HCT116 (cell line): ENCODE results near the gene NOS1. TPM values are rescaled to one million over a fixed set of nuclear protein-coding genes. Genes with fewer than 3 reads are reported as not detected.

ENCODE experiments used
- ATAC-seq: fragments of 200-7000 bp; cut with Tn5 transposase; 2 replicates; pipeline ENCODE4 v1.9.1; 2020; ENCODE audit warnings: mild to moderate bottlenecking, moderate library complexity
- BruUV-seq: library from RNA; stranded (reverse); fragments of 400-500 nt; replicated peaks from 2 replicates; lab custom pipeline; 2021; lab: Mats Ljungman, UMichigan
- CTCF ChIA-PET: fragments of 300-600 bp; sonication (Branson Sonifier 250); formaldehyde crosslinking; loops from one replicate; lab custom pipeline; 2021; ENCODE audit warnings: antibody characterized with exemption; lab: Charles Lee
- POLR2A ChIA-PET: fragments of 300-600, 350-600 bp; sonication (Branson Sonifier 250); formaldehyde crosslinking; loops from one replicate; lab custom pipeline; 2021; ENCODE audit warnings: antibody characterized with exemption; lab: Charles Lee
- RAD21 ChIA-PET, 2 experiments: fragments of 300-600 bp; sonication (Branson Sonifier 250); formaldehyde crosslinking; loops; one replicate each; lab custom pipeline; 2023; ENCODE audit warnings: low total read pairs in 2 of 2; ENCODE audit not compliant: uncharacterized antibody in 2 of 2, unreplicated experiment in 2 of 2, low non-redundant PET in 1 of 2; lab: Charles Lee
- DNase-seq: peaks from one replicate; pipeline ENCODE4 v3.0.0-alpha.2; 2010; ENCODE audit warnings: low read depth, low spot score
- H2AFZ ChIP-seq: fragments of 200-600 bp; shearing (Covaris generic), sonication (generic); 2 replicates; pipeline ENCODE4 v1.6.1; 2017; ENCODE audit warnings: low read depth, mixed run types, mixed read lengths, antibody characterized with exemption, low read length; ENCODE audit not compliant: poor library complexity, severe bottlenecking
- H3K27ac ChIP-seq: 2 replicates; pipeline ENCODE4 v1.5.1; 2012; ENCODE audit warnings: low read depth, low read length
- H3K27me3 ChIP-seq: fragments of 200-600 bp; sonication (generic); 2 replicates; pipeline ENCODE4 v1.6.1; 2016; ENCODE audit warnings: mixed run types, low read length, mixed read lengths; ENCODE audit not compliant: insufficient read depth
- H3K36me3 ChIP-seq, 2 experiments: fragments of 200-500 bp in 1 of 2; fragments of 200-600 bp in 1 of 2; sonication (Bioruptor generic) in 1 of 2; sonication (generic) in 1 of 2; 2 replicates each; pipeline versions ENCODE4 v1.5.1 to v1.6.1; 2014 to 2016; ENCODE audit warnings: low read length in 2 of 2, inconsistent platforms in 1 of 2, mixed read lengths in 1 of 2, mixed run types in 1 of 2; ENCODE audit not compliant: insufficient read depth in 2 of 2, control insufficient read depth in 1 of 2
- H3K4me1 ChIP-seq, 2 experiments: fragments of 200-600 bp in 1 of 2; sonication (generic) in 1 of 2; 2 replicates each; pipeline versions ENCODE4 v1.5.1 to v1.6.1; 2012 to 2017; ENCODE audit warnings: low read length in 2 of 2, inconsistent platforms in 1 of 2, mild to moderate bottlenecking in 1 of 2, mixed read lengths in 1 of 2, mixed run types in 1 of 2, moderate library complexity in 1 of 2; ENCODE audit not compliant: insufficient read depth in 2 of 2, control insufficient read depth in 1 of 2
- H3K4me2 ChIP-seq: fragments of 200-600 bp; sonication (generic); 2 replicates; pipeline ENCODE4 v1.6.1; 2017; ENCODE audit warnings: mixed run types, low read length, mixed read lengths
- H3K4me3 ChIP-seq, 2 experiments: fragments of 200-600 bp in 1 of 2; sonication (generic) in 1 of 2; replicated peaks in 1 of 2; 2 replicates each; pipeline ENCODE4 v1.5.1; 2011 to 2016; ENCODE audit warnings: low read length in 2 of 2, control low read depth in 1 of 2, low read depth in 1 of 2, mild to moderate bottlenecking in 1 of 2, mixed read lengths in 1 of 2, mixed run types in 1 of 2
- H3K79me2 ChIP-seq: fragments of 200-600 bp; sonication (generic); 2 replicates; pipeline ENCODE4 v1.6.1; 2017; ENCODE audit warnings: mild to moderate bottlenecking, mixed run types, low read length, moderate library complexity, mixed read lengths; ENCODE audit not compliant: insufficient read depth
- H3K9ac ChIP-seq: fragments of 200-600 bp; sonication (generic); 2 replicates; pipeline ENCODE4 v1.6.1; 2016; ENCODE audit warnings: low read length, mixed read lengths
- H3K9me2 ChIP-seq: fragments of 200-600 bp; sonication (generic), shearing (Covaris generic); 2 replicates; pipeline ENCODE4 v1.6.1; 2017; ENCODE audit warnings: mixed run types, mild to moderate bottlenecking, moderate library complexity; ENCODE audit not compliant: insufficient read depth
- H3K9me3 ChIP-seq, 2 experiments: fragments of 200-500 bp in 1 of 2; fragments of 200-600 bp in 1 of 2; sonication (Bioruptor generic) in 1 of 2; sonication (generic) in 1 of 2; 2 replicates each; pipeline ENCODE4 v1.6.1; 2014 to 2017; ENCODE audit warnings: low read length in 2 of 2, mixed read lengths in 2 of 2, inconsistent platforms in 1 of 2, low read depth in 1 of 2, mild to moderate bottlenecking in 1 of 2, mixed run types in 1 of 2, moderate library complexity in 1 of 2; ENCODE audit not compliant: control insufficient read depth in 1 of 2, insufficient read depth in 1 of 2
- H4K20me1 ChIP-seq: fragments of 200-600 bp; sonication (generic), shearing (Covaris generic); 2 replicates; pipeline ENCODE4 v1.6.1; 2017; ENCODE audit warnings: mixed run types, mild to moderate bottlenecking, moderate library complexity; ENCODE audit not compliant: insufficient read depth
- ATF3 ChIP-seq: IDR thresholded peaks from 2 replicates; pipeline ENCODE4 v1.6.1; 2012
- CEBPB ChIP-seq: IDR thresholded peaks from 2 replicates; pipeline ENCODE4 v1.6.1; 2012; ENCODE audit warnings: low read depth
- EGR1 ChIP-seq: IDR thresholded peaks from 2 replicates; pipeline ENCODE4 v1.6.1; 2012; ENCODE audit warnings: low read depth
- ELF1 ChIP-seq: IDR thresholded peaks from 2 replicates; pipeline ENCODE4 v1.6.1; 2012; ENCODE audit warnings: low read depth, borderline replicate concordance
- EZH2phosphoT487 ChIP-seq: fragments of 200-600 bp; IDR thresholded peaks from 2 replicates; pipeline ENCODE4 v1.6.1; 2018; ENCODE audit warnings: antibody characterized with exemption, borderline replicate concordance
- JUND ChIP-seq: IDR thresholded peaks from 2 replicates; pipeline ENCODE4 v1.6.1; 2012
- POLR2A ChIP-seq: IDR thresholded peaks from 2 replicates; pipeline ENCODE4 v1.7.0; 2011; ENCODE audit warnings: borderline replicate concordance; ENCODE audit not compliant: insufficient read depth, insufficient read length; ENCODE audit errors: extremely low read depth
- RAD21 ChIP-seq: IDR thresholded peaks from 2 replicates; pipeline ENCODE4 v1.6.1; 2012; ENCODE audit warnings: low read depth, mild to moderate bottlenecking
- SIN3A ChIP-seq: IDR thresholded peaks from 2 replicates; pipeline ENCODE4 v1.6.1; 2012; ENCODE audit warnings: low read depth
- intact Hi-C: fragments of 100-400 bp; cut with micrococcal nuclease; formaldehyde crosslinking; loops from 2 replicates; pipeline ENCODE4 v1.10.0; 2022
- total RNA-seq: library from RNA; stranded (reverse); gene quantifications from one replicate; pipeline ENCODE4 v1.2.1, GENCODE V29; 2021; ENCODE audit not compliant: unreplicated experiment
- TF ChIP-seq, protein P1 (sequence below), 3 experiments: fragments of 200-600 bp in 1 of 3; sonication (generic) in 1 of 3; IDR thresholded peaks in 2 of 3; conservative IDR thresholded peaks in 1 of 3; 2 replicates each; pipeline ENCODE4 v1.5.1; 2012 to 2017; ENCODE audit warnings: low read depth in 2 of 3, low read length in 2 of 3, antibody characterized with exemption in 1 of 3, borderline replicate concordance in 1 of 3, control low read depth in 1 of 3, mild to moderate bottlenecking in 1 of 3, mixed read lengths in 1 of 3, mixed run types in 1 of 3, moderate library complexity in 1 of 3; ENCODE audit not compliant: insufficient read depth in 1 of 3
- TF ChIP-seq, protein P2 (sequence below): IDR thresholded peaks from 2 replicates; pipeline ENCODE4 v1.6.1; 2012; ENCODE audit warnings: low read depth

The NOS1 gene
- total RNA-seq, 1 experiment from 2014 or later, result 0.22 TPM

DNA sequence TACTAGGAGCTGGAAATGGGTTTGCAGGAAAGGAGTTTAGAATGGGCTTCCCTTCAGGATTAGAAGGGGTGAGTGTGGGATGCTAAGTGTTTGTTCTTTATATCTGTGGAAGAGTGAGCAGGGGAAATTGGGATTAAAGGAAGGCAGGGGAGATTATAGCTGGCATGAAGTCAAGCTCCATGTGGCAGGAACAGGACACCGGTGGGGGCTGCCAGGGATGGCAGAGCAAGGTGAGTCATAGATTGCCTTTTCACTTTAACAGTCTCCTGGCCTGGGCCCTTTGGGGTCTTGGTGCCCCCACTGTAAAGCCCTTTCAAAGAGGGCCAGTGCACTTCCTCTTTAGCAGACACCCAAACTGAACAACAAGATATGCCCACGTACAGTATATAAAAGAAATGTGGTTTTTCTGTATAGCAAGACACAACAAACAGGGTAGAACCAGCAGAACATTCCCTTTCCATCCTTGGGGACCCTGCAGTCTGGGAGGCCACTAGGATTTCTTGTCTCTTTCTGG lies 148.1 kb downstream of the NOS1 start:
- TF ChIP-seq JUND (no peak), EZH2phosphoT487 (no peak), EGR1 (no peak), ATF3 (no peak)
- ATAC-seq (no peak), DNase-seq (no peak)
- ChIA-PET RAD21 (interaction anchor here in 1 of 2 experiments (0.7 to 0.8 kb wide), 2 partner anchors 630 to 636 kb away, joined by 3 read pairs; no protein-coding TSS in a partner anchor), POLR2A (no interaction called here), CTCF (interaction anchor here (1.0 to 2.7 kb wide), 5 partner anchors 153 to 644 kb away, joined by 3 to 8 read pairs (median 5); no protein-coding TSS in a partner anchor)
- Histone ChIP-seq H3K9me3 (no peaks in the 10 kb centered on the region), H2AFZ (no peak overlapping the region), H3K4me3 (no peak overlapping the region), H4K20me1 (no peaks in the 10 kb centered on the region), H3K4me1 (no peaks in the 10 kb centered on the region), H3K27me3 (peaks cover 13% of the 10 kb centered on the region; the same call in 1 of the 2 replicates), H3K27ac (no peak overlapping the region), H3K4me2 (no peak overlapping the region), H3K79me2 (no peaks in the 10 kb centered on the region), H3K36me3 (no peaks in the 10 kb centered on the region), H3K9ac (no peak overlapping the region), H3K9me2 (no peaks in the 10 kb centered on the region)
- no TSS peak for BruUV-seq
- intact Hi-C loops, result loop anchor here (2.0 to 10.0 kb wide), 4 partner anchors 154 to 457 kb away; no protein-coding TSS in a partner anchor

- no TSS peak for BruUV-seq
- H3K27ac ChIP-seq, result no peak overlapping the region
- H3K9ac ChIP-seq, result no peak overlapping the region
- no peak overlapping the region for H3K4me3 ChIP-seq
- no peaks in the 10 kb centered on the region for H3K9me2 ChIP-seq
- H3K27me3 ChIP-seq, result peaks cover 9% of the 10 kb centered on the region; the same call in 1 of the 2 replicates
- no peaks in the 10 kb centered on the region for H3K36me3 ChIP-seq
- TF ChIP-seq, protein P1, sequence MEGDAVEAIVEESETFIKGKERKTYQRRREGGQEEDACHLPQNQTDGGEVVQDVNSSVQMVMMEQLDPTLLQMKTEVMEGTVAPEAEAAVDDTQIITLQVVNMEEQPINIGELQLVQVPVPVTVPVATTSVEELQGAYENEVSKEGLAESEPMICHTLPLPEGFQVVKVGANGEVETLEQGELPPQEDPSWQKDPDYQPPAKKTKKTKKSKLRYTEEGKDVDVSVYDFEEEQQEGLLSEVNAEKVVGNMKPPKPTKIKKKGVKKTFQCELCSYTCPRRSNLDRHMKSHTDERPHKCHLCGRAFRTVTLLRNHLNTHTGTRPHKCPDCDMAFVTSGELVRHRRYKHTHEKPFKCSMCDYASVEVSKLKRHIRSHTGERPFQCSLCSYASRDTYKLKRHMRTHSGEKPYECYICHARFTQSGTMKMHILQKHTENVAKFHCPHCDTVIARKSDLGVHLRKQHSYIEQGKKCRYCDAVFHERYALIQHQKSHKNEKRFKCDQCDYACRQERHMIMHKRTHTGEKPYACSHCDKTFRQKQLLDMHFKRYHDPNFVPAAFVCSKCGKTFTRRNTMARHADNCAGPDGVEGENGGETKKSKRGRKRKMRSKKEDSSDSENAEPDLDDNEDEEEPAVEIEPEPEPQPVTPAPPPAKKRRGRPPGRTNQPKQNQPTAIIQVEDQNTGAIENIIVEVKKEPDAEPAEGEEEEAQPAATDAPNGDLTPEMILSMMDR (IDR thresholded peaks at IDR 0.05 in 2 of 3, conservative IDR thresholded peaks at IDR 0.05 in 1 of 3; ENCODE audit: borderline replicate concordance in 1 of 3, insufficient read depth in 1 of 3, low read depth in 2 of 3, low read length in 2 of 3), result peak; percentile 88 to 98 (median 91)
- TF ChIP-seq ATF3 (no peak), EZH2phosphoT487 (no peak), RAD21 (peak; percentile 92), CEBPB (peak; percentile 42; the same call in 1 of the 2 replicates), POLR2A (no peak), SIN3A (no peak), EGR1 (no peak), ELF1 (no peak)
- TF ChIP-seq, protein P2, sequence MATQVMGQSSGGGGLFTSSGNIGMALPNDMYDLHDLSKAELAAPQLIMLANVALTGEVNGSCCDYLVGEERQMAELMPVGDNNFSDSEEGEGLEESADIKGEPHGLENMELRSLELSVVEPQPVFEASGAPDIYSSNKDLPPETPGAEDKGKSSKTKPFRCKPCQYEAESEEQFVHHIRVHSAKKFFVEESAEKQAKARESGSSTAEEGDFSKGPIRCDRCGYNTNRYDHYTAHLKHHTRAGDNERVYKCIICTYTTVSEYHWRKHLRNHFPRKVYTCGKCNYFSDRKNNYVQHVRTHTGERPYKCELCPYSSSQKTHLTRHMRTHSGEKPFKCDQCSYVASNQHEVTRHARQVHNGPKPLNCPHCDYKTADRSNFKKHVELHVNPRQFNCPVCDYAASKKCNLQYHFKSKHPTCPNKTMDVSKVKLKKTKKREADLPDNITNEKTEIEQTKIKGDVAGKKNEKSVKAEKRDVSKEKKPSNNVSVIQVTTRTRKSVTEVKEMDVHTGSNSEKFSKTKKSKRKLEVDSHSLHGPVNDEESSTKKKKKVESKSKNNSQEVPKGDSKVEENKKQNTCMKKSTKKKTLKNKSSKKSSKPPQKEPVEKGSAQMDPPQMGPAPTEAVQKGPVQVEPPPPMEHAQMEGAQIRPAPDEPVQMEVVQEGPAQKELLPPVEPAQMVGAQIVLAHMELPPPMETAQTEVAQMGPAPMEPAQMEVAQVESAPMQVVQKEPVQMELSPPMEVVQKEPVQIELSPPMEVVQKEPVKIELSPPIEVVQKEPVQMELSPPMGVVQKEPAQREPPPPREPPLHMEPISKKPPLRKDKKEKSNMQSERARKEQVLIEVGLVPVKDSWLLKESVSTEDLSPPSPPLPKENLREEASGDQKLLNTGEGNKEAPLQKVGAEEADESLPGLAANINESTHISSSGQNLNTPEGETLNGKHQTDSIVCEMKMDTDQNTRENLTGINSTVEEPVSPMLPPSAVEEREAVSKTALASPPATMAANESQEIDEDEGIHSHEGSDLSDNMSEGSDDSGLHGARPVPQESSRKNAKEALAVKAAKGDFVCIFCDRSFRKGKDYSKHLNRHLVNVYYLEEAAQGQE, result no peak
- TF ChIP-seq, all 23 proteins: peak for 3
- CTCF ChIA-PET, result interaction anchor here (1.0 to 2.7 kb wide), 5 partner anchors 154 to 645 kb away, joined by 3 to 8 read pairs (median 5); no protein-coding TSS in a partner anchor
- intact Hi-C loops, result loop anchor here (1.0 to 10.0 kb wide), 6 partner anchors 155 to 638 kb away; no protein-coding TSS in a partner anchor
- DNase-seq (peak; percentile 68), ATAC-seq (peak; percentile 93)
- H2AFZ ChIP-seq, result no peak overlapping the region
- RAD21 ChIA-PET, result interaction anchor here in 1 of 2 experiments (0.7 to 0.8 kb wide), 2 partner anchors 631 to 637 kb away, joined by 3 read pairs; no protein-coding TSS in a partner anchor
- no peaks in the 10 kb centered on the region for H4K20me1 ChIP-seq
- H3K79me2 ChIP-seq, result no peaks in the 10 kb centered on the region
- H3K4me1 ChIP-seq, result no peaks in the 10 kb centered on the region
- no peak overlapping the region for H3K4me2 ChIP-seq
- POLR2A ChIA-PET, result no interaction called here
- no peaks in the 10 kb centered on the region for H3K9me3 ChIP-seq
Measured at GRCh38 chr12:117212563-117213190, 148.7 kb downstream of the NOS1 start.
